Mucosa of rectum (tissue), 2 donors: ENCODE results near the gene CALD1.

Source experiments
- H3K27ac ChIP-seq, 2 donors: one replicate each; pipeline ENCODE4 v1.7.0; 2013; ENCODE audit warnings: inconsistent platforms in 2 of 2, low read depth in 2 of 2, low read length in 2 of 2
- H3K27me3 ChIP-seq, 2 donors: one replicate each; pipeline ENCODE4 v1.7.0; 2013; ENCODE audit warnings: low read length in 2 of 2; ENCODE audit not compliant: control insufficient read depth in 2 of 2, insufficient read depth in 2 of 2
- H3K36me3 ChIP-seq, 2 donors: one replicate each; pipeline ENCODE4 v1.7.0; 2013; ENCODE audit warnings: low read length in 2 of 2; ENCODE audit not compliant: control insufficient read depth in 2 of 2, insufficient read depth in 2 of 2
- H3K4me1 ChIP-seq, 2 donors: one replicate each; pipeline ENCODE4 v1.7.0; 2013; ENCODE audit warnings: low read length in 2 of 2, mild to moderate bottlenecking in 1 of 2; ENCODE audit not compliant: control insufficient read depth in 2 of 2, insufficient read depth in 2 of 2
- H3K4me3 ChIP-seq, 2 donors: one replicate each; pipeline ENCODE4 v1.7.0; 2013; ENCODE audit warnings: low read length in 2 of 2
- H3K9ac ChIP-seq, 2 donors: one replicate each; pipeline ENCODE4 v1.7.0; 2013; ENCODE audit warnings: low read length in 2 of 2, low read depth in 1 of 2, mild to moderate bottlenecking in 1 of 2
- H3K9me3 ChIP-seq, 2 donors: one replicate each; pipeline ENCODE4 v1.7.0; 2013; ENCODE audit warnings: low read length in 2 of 2; ENCODE audit not compliant: control insufficient read depth in 2 of 2
- donor health status: healthy.
- donor health status: Normal muscosa, but diverticular disease.

Gene CALD1

GRCh38 chr7:134870156-134870555, 90.7 kb downstream of the CALD1 start:
- no peaks in the 10 kb centered on the region for H3K36me3 ChIP-seq
- no peaks in the 10 kb centered on the region for H3K9me3 ChIP-seq
- H3K27ac ChIP-seq: no peak overlapping the region
- H3K4me3 ChIP-seq: no peak overlapping the region
- H3K9ac ChIP-seq: no peak overlapping the region
- H3K27me3 ChIP-seq: no peaks in the 10 kb centered on the region
- H3K4me1 ChIP-seq: peaks cover under 1 to 2% of the 10 kb centered on the region in 2 donors

GRCh38 chr7:134870781-134871180, 91.3 kb downstream of the CALD1 start:
- no peaks in the 10 kb centered on the region for H3K9me3 ChIP-seq
- H3K27ac ChIP-seq: no peak overlapping the region
- H3K27me3 ChIP-seq: no peaks in the 10 kb centered on the region
- no peak overlapping the region for H3K9ac ChIP-seq
- no peaks in the 10 kb centered on the region for H3K4me1 ChIP-seq
- H3K4me3 ChIP-seq: no peak overlapping the region
- no peaks in the 10 kb centered on the region for H3K36me3 ChIP-seq

GRCh38 chr7:134873253-134873652, 93.8 kb downstream of the CALD1 start:
- H3K4me3 ChIP-seq: no peak overlapping the region
- no peak overlapping the region for H3K9ac ChIP-seq
- H3K27me3 ChIP-seq: no peaks in the 10 kb centered on the region
- H3K27ac ChIP-seq: no peak overlapping the region
- no peaks in the 10 kb centered on the region for H3K9me3 ChIP-seq
- H3K4me1 ChIP-seq: no peaks in the 10 kb centered on the region
- no peaks in the 10 kb centered on the region for H3K36me3 ChIP-seq

- H3K4me1 ChIP-seq: no peaks in the 10 kb centered on the region
- H3K9me3 ChIP-seq: no peaks in the 10 kb centered on the region
- H3K27me3 ChIP-seq: no peaks in the 10 kb centered on the region
- no peak overlapping the region for H3K27ac ChIP-seq
- H3K4me3 ChIP-seq: no peak overlapping the region
- H3K9ac ChIP-seq: no peak overlapping the region
- H3K36me3 ChIP-seq: no peaks in the 10 kb centered on the region
These were observed 95.0 kb downstream of the CALD1 start for GRCh38 chr7:134874407-134874806.

GRCh38 chr7:134875867-134876266, 96.4 kb downstream of the CALD1 start:
- H3K4me1 ChIP-seq: no peaks in the 10 kb centered on the region
- no peaks in the 10 kb centered on the region for H3K9me3 ChIP-seq
- no peaks in the 10 kb centered on the region for H3K27me3 ChIP-seq
- no peak overlapping the region for H3K27ac ChIP-seq
- H3K36me3 ChIP-seq: no peaks in the 10 kb centered on the region
- no peak overlapping the region for H3K4me3 ChIP-seq
- no peak overlapping the region for H3K9ac ChIP-seq

- no peak overlapping the region for H3K27ac ChIP-seq
- no peaks in the 10 kb centered on the region for H3K27me3 ChIP-seq
- no peaks in the 10 kb centered on the region for H3K4me1 ChIP-seq
- no peak overlapping the region for H3K9ac ChIP-seq
- H3K9me3 ChIP-seq: no peaks in the 10 kb centered on the region
- H3K36me3 ChIP-seq: no peaks in the 10 kb centered on the region
- H3K4me3 ChIP-seq: no peak overlapping the region
These were observed 99.4 kb downstream of the CALD1 start for GRCh38 chr7:134878746-134879357.

- Histone ChIP-seq H3K9ac (no peak overlapping the region), H3K9me3 (no peaks in the 10 kb centered on the region), H3K36me3 (no peaks in the 10 kb centered on the region), H3K27me3 (no peaks in the 10 kb centered on the region), H3K4me1 (no peaks in the 10 kb centered on the region), H3K27ac (no peak overlapping the region), H3K4me3 (no peak overlapping the region)
These were observed 100.5 kb downstream of the CALD1 start for GRCh38 chr7:134879815-134880475.

- Histone ChIP-seq H3K9ac (no peak overlapping the region), H3K4me1 (no peaks in the 10 kb centered on the region), H3K27ac (no peak overlapping the region), H3K27me3 (peaks cover 0 to under 1% of the 10 kb centered on the region in 2 donors), H3K4me3 (no peak overlapping the region), H3K9me3 (no peaks in the 10 kb centered on the region), H3K36me3 (no peaks in the 10 kb centered on the region)
These were observed 103.0 kb downstream of the CALD1 start for GRCh38 chr7:134882481-134882880.

GRCh38 chr7:134885967-134886352, 106.5 kb downstream of the CALD1 start:
- no peaks in the 10 kb centered on the region for H3K36me3 ChIP-seq
- no peaks in the 10 kb centered on the region for H3K4me1 ChIP-seq
- peak overlapping the region; percentile 48 to 49 for H3K27ac ChIP-seq
- H3K9ac ChIP-seq: no peak overlapping the region
- no peaks in the 10 kb centered on the region for H3K9me3 ChIP-seq
- H3K4me3 ChIP-seq: no peak overlapping the region
- H3K27me3 ChIP-seq: peaks cover 0 to 4% of the 10 kb centered on the region in 2 donors

GRCh38 chr7:134886353-134887057, 107.1 kb downstream of the CALD1 start:
- Histone ChIP-seq H3K4me3 (no peak overlapping the region), H3K36me3 (no peaks in the 10 kb centered on the region), H3K9ac (no peak overlapping the region), H3K27me3 (peaks cover 0 to 4% of the 10 kb centered on the region in 2 donors), H3K9me3 (no peaks in the 10 kb centered on the region), H3K27ac (peak overlapping the region; percentile 48 to 49), H3K4me1 (no peaks in the 10 kb centered on the region)
